ENCODE data around the gene CEACAM16. TPM values are rescaled to one million over a fixed set of nuclear protein-coding genes. Genes with fewer than 3 reads are reported as not detected.

Gene CEACAM16
- total RNA-seq, 1 donor from 2014 or later, result not detected

DNA sequence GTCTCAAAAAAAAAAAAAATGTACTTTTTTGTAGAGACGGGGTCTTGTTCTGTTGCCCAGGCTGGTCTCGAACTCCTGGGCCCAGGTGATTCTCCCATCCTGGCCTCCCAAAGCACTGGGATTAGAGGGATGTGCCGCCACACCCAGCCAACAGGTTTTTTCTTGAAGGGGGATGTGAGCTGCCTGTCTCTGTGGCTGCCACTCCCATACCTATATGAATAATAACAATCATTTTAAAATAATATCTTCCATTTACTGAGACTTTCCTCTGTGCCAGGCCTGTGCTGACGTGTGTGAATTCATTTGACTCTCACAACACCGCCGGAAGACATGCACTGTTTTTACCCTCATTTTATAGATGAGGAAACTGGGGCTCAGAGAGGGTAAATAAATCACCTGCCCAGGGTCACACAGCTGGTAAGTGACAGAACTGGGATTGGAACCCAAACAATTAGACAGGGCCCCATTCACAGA lies 42.3 kb downstream of the CEACAM16 start:
- Mint-ChIP-seq H3K27me3 (peaks cover 36% of the 10 kb centered on the region), H3K4me3 (ENCODE audit: low read depth) (no peak overlapping the region), H3K4me1 (ENCODE audit: low read depth) (no peaks in the 10 kb centered on the region), H3K9me3 (ENCODE audit: low read depth) (no peaks in the 10 kb centered on the region), H3K27ac (no peak overlapping the region), H3K36me3 (ENCODE audit: insufficient read depth) (no peaks in the 10 kb centered on the region)
- TF ChIP-seq, protein P1, sequence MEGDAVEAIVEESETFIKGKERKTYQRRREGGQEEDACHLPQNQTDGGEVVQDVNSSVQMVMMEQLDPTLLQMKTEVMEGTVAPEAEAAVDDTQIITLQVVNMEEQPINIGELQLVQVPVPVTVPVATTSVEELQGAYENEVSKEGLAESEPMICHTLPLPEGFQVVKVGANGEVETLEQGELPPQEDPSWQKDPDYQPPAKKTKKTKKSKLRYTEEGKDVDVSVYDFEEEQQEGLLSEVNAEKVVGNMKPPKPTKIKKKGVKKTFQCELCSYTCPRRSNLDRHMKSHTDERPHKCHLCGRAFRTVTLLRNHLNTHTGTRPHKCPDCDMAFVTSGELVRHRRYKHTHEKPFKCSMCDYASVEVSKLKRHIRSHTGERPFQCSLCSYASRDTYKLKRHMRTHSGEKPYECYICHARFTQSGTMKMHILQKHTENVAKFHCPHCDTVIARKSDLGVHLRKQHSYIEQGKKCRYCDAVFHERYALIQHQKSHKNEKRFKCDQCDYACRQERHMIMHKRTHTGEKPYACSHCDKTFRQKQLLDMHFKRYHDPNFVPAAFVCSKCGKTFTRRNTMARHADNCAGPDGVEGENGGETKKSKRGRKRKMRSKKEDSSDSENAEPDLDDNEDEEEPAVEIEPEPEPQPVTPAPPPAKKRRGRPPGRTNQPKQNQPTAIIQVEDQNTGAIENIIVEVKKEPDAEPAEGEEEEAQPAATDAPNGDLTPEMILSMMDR (IDR thresholded peaks at IDR 0.05; ENCODE audit: unreplicated experiment), result no peak
- DNase-seq (ENCODE audit: low spot score, unreplicated experiment), result no peak

- Mint-ChIP-seq H3K4me1 (ENCODE audit: low read depth) (peaks cover under 1% of the 10 kb centered on the region), H3K4me3 (ENCODE audit: low read depth) (no peak overlapping the region), H3K36me3 (ENCODE audit: insufficient read depth) (no peaks in the 10 kb centered on the region), H3K27ac (no peak overlapping the region), H3K9me3 (ENCODE audit: low read depth) (no peaks in the 10 kb centered on the region), H3K27me3 (peaks cover 42% of the 10 kb centered on the region)
- no peak for DNase-seq (ENCODE audit: low spot score, unreplicated experiment)
- TF ChIP-seq, protein P1 (IDR thresholded peaks at IDR 0.05; ENCODE audit: unreplicated experiment), result no peak
Observed at GRCh38 chr19:44741841-44742329, 42.9 kb downstream of the CEACAM16 start.

DNA sequence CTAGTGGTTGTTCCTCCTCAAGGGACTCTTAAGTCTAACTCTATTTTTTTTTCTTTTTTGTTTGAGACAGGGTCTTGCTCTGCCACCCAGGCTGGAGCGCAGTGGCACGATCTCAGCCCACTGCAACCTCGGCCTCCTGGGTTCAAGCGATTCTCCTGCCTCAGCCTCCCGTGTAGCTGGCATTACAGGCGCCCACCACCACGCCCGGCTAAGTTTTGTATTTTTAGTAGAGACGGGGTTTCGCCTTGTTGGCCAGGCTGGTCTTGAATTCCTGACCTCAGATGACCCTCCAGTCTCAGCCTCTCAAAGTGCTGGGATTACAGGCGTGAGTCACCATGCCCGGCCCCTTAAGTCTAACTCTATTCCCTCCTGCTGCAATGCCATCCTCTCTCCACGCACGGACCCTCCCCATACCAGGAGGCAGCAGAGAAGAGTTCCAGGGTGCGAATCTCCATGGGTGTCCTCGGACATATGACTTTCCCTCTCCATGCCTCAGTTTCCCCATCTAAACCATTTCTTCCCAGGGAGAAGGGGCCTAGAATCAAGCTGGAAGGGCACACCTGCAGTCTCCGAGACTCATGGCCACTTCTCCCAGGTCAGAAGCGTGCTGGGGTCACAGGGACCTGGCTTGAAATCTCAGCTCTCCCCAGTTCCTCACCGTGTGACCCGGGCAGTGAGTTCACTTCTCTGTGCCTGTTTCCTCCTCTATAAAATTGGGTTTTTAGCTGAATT lies 43.5 kb downstream of the CEACAM16 start:
- peak overlapping the region; percentile 24 for H3K27ac Mint-ChIP-seq
- H3K4me3 Mint-ChIP-seq (ENCODE audit: low read depth), result no peak overlapping the region
- peaks cover 4% of the 10 kb centered on the region for H3K4me1 Mint-ChIP-seq (ENCODE audit: low read depth)

GRCh38 chr19:44744871-44745332 lies 46.0 kb downstream of the CEACAM16 start:
- Mint-ChIP-seq H3K36me3 (ENCODE audit: insufficient read depth) (no peaks in the 10 kb centered on the region), H3K27me3 (peaks cover 45% of the 10 kb centered on the region), H3K27ac (no peak overlapping the region), H3K4me1 (ENCODE audit: low read depth) (peaks cover 9% of the 10 kb centered on the region), H3K9me3 (ENCODE audit: low read depth) (no peaks in the 10 kb centered on the region), H3K4me3 (ENCODE audit: low read depth) (no peak overlapping the region)
- no peak for DNase-seq (ENCODE audit: low spot score, unreplicated experiment)
- TF ChIP-seq, protein P1 (IDR thresholded peaks at IDR 0.05; ENCODE audit: unreplicated experiment), result no peak

More for the DNA sequence above, 43.5 kb downstream of the CEACAM16 start:
- no peak for DNase-seq (ENCODE audit: low spot score, unreplicated experiment)
- TF ChIP-seq, protein P1 (IDR thresholded peaks at IDR 0.05; ENCODE audit: unreplicated experiment), result no peak
- Mint-ChIP-seq H3K27me3 (peaks cover 42% of the 10 kb centered on the region), H3K36me3 (ENCODE audit: insufficient read depth) (no peaks in the 10 kb centered on the region), H3K9me3 (ENCODE audit: low read depth) (no peaks in the 10 kb centered on the region)

- TF ChIP-seq, protein P1 (IDR thresholded peaks at IDR 0.05; ENCODE audit: unreplicated experiment), result no peak
- Mint-ChIP-seq H3K27me3 (peaks cover 49% of the 10 kb centered on the region), H3K9me3 (ENCODE audit: low read depth) (no peaks in the 10 kb centered on the region), H3K27ac (no peak overlapping the region), H3K4me3 (ENCODE audit: low read depth) (no peak overlapping the region), H3K36me3 (ENCODE audit: insufficient read depth) (no peaks in the 10 kb centered on the region), H3K4me1 (ENCODE audit: low read depth) (peaks cover 9% of the 10 kb centered on the region)
- no peak for DNase-seq (ENCODE audit: low spot score, unreplicated experiment)
Observed at GRCh38 chr19:44745341-44745831, 46.4 kb downstream of the CEACAM16 start.
